GM18502 (cell line): ENCODE results near the gene OFD1.
A peak's percentile ranks its signal among the peaks of the same experiment; 100 is the strongest.

Experiments
- ATAC-seq: cut with Tn5 transposase; IDR thresholded peaks from one replicate; pipeline ENCODE4 v1.9.1; 2021; ENCODE audit warnings: mild to moderate bottlenecking; ENCODE audit not compliant: unreplicated experiment, poor library complexity

Gene OFD1

GRCh38 chrX:13750204-13750603, 15.7 kb downstream of the OFD1 start:
- ATAC-seq, result no peak

GRCh38 chrX:13750812-13751211, 16.3 kb downstream of the OFD1 start:
- ATAC-seq, result peak; percentile 53

- ATAC-seq, result no peak
Measured at GRCh38 chrX:13752141-13752540, 17.6 kb downstream of the OFD1 start.

- peak; percentile 66 for ATAC-seq
Measured at GRCh38 chrX:13752646-13753045, 18.1 kb downstream of the OFD1 start.

GRCh38 chrX:13754765-13755164, 20.2 kb downstream of the OFD1 start:
- ATAC-seq, result no peak

- ATAC-seq, result no peak
Measured at GRCh38 chrX:13755254-13755653, 20.7 kb downstream of the OFD1 start.

- no peak for ATAC-seq
Measured at GRCh38 chrX:13756381-13756780, 21.8 kb downstream of the OFD1 start.

GRCh38 chrX:13759152-13759718, 24.7 kb downstream of the OFD1 start:
- ATAC-seq, result peak; percentile 62

- no peak for ATAC-seq
Measured at GRCh38 chrX:13760426-13760825, 25.9 kb downstream of the OFD1 start.

- ATAC-seq, result peak; percentile 74
Measured at GRCh38 chrX:13761606-13762414, 27.3 kb downstream of the OFD1 start.

- ATAC-seq, result no peak
Measured at GRCh38 chrX:13763489-13763888, 28.9 kb downstream of the OFD1 start.

- ATAC-seq, result no peak
Measured at GRCh38 chrX:13764281-13764680, 29.7 kb downstream of the OFD1 start.

- ATAC-seq, result no peak
Measured at GRCh38 chrX:13764765-13765164, 30.2 kb downstream of the OFD1 start.

- ATAC-seq, result no peak
Measured at GRCh38 chrX:13768939-13769338, 34.4 kb downstream of the OFD1 start.

GRCh38 chrX:13770013-13770535, 35.5 kb downstream of the OFD1 start:
- ATAC-seq, result no peak

- no peak for ATAC-seq
Measured at GRCh38 chrX:13774696-13775095, 40.1 kb downstream of the OFD1 start.

- no peak for ATAC-seq
Measured at GRCh38 chrX:13775837-13776236, 41.3 kb downstream of the OFD1 start.

- no peak for ATAC-seq
Measured at GRCh38 chrX:13776387-13776786, 41.8 kb downstream of the OFD1 start.

GRCh38 chrX:13778916-13779315, 44.4 kb downstream of the OFD1 start:
- no peak for ATAC-seq

- no peak for ATAC-seq
Measured at GRCh38 chrX:13780868-13781427, 46.4 kb downstream of the OFD1 start.

GRCh38 chrX:13786048-13786447, 51.5 kb downstream of the OFD1 start:
- no peak for ATAC-seq
